Measurements from ENCODE around the gene TCEA2. TPM values are rescaled to one million over a fixed set of nuclear protein-coding genes. Genes with fewer than 3 reads are reported as not detected.

Gene TCEA2
- total and polyA plus RNA-seq, 7 donors = 2.1 to 50.5 (median 41.7) TPM

DNA sequence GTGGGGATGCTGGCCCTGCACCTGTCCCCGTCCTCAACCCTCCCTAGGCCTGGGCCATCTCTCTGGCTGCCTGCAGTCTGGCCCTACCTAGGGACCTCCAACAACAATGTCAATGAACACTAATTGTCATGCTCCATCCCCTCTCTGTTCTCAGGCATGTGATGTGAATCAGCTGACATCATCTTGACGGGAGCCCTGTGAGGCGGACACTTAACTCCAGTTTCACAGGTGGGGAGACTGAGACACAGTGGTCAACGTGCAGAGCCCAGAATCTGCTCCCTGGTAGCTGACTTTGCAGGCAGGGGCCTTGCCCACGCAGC lies 762 bp upstream of the TCEA2 start:
- no peaks in the 10 kb centered on the region for H3K9me3 ChIP-seq
- no peaks in the 10 kb centered on the region for H3K36me3 ChIP-seq
- intact Hi-C loops (cut with DNase I) = no loop called here
- H3K4me3 ChIP-seq = peak overlapping the region; percentile 72 to 95 (median 89)
- no peak for TF ChIP-seq POLR2A (IDR thresholded peaks at IDR 0.05)
- TF ChIP-seq EP300 (IDR thresholded peaks at IDR 0.05) = no peak
- TF ChIP-seq POLR2AphosphoS5 (IDR thresholded peaks at IDR 0.05) = no peak
- no peak for TF ChIP-seq CTCF (IDR thresholded peaks at IDR 0.05)
- WGBS, 2 donors = 66 to 74% methylated on average over 5 of the region's 5 CpGs
- H3K27ac ChIP-seq = peak overlapping the region; percentile 77 to 91 (median 88)
- DNase-seq = no peak
- H3K4me1 ChIP-seq = peaks cover 0 to 36% (median 25%) of the 10 kb centered on the region in 4 donors
- no peaks in the 10 kb centered on the region for H3K27me3 ChIP-seq

GRCh38 chr20:64063389-64064144 lies 569 bp downstream of the TCEA2 start:
- H3K27ac ChIP-seq = peak overlapping the region; percentile 77 to 91 (median 88)
- TF ChIP-seq POLR2AphosphoS5 (IDR thresholded peaks at IDR 0.05) (no peak), EP300 (IDR thresholded peaks at IDR 0.05) (no peak), POLR2A (IDR thresholded peaks at IDR 0.05) (no peak), CTCF (IDR thresholded peaks at IDR 0.05) (no peak)
- no peak for DNase-seq

DNA sequence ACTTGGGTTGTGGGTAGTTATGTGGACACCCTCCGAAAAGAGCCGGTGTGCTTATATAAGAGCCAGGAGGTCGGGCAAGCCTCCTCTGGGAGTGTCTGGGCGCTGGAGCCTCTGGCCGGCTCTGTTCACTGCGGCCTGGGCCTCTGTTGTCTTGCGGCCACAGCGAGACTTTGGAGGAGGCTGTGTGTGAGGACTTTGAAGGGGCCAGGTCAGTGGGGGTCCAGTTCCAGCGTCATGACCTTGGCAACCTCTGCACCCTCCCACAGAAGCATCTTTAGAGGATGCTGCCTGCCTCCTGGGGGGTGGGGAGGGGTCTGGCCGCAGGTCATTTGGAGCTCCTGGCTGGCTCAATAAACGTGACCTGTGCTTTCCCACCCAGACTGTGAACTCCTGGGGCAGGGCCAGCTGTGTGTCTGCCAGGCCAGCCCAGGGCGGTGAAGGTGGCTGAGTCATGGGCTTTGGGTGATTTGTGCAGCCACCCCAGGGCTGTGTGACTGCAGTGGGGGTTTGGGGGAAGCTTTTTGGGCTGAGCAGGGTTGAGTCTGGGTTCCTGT lies 1.2 kb downstream of the TCEA2 start:
- 60 to 69% methylated on average over 12 of the region's 12 CpGs for WGBS, 2 donors
- peak overlapping the region; percentile 77 to 91 (median 88) for H3K27ac ChIP-seq
- peak overlapping the region; percentile 72 to 95 (median 89) for H3K4me3 ChIP-seq
- no peak for DNase-seq
- intact Hi-C loops (cut with DNase I) = no loop called here
- H3K27me3 ChIP-seq = no peaks in the 10 kb centered on the region
- TF ChIP-seq EP300 (IDR thresholded peaks at IDR 0.05) = no peak
- no peak for TF ChIP-seq CTCF (IDR thresholded peaks at IDR 0.05)
- TF ChIP-seq POLR2AphosphoS5 (IDR thresholded peaks at IDR 0.05) = no peak
- TF ChIP-seq POLR2A (IDR thresholded peaks at IDR 0.05) = no peak
- H3K4me1 ChIP-seq = peaks cover 0 to 29% (median 25%) of the 10 kb centered on the region in 4 donors
- no peaks in the 10 kb centered on the region for H3K9me3 ChIP-seq
- no peaks in the 10 kb centered on the region for H3K36me3 ChIP-seq

More at GRCh38 chr20:64063389-64064144, 569 bp downstream of the TCEA2 start:
- Histone ChIP-seq H3K27me3 (no peaks in the 10 kb centered on the region), H3K36me3 (no peaks in the 10 kb centered on the region), H3K4me1 (peaks cover 0 to 29% (median 25%) of the 10 kb centered on the region in 4 donors), H3K9me3 (no peaks in the 10 kb centered on the region), H3K4me3 (peak overlapping the region; percentile 72 to 95 (median 89))
- 5% methylated on average over 51 of the region's 51 CpGs for WGBS, 2 donors
- intact Hi-C loops (cut with DNase I) = loop anchor here (1.0 kb wide), 1 partner anchor 82 kb away; the partner anchor contains the start of gene PRPF6

- intact Hi-C loops (cut with DNase I) = no loop called here
- Histone ChIP-seq H3K27ac (no peak overlapping the region), H3K4me3 (no peak overlapping the region), H3K9me3 (no peaks in the 10 kb centered on the region), H3K27me3 (no peaks in the 10 kb centered on the region), H3K36me3 (peaks cover 0 to 4% (median 0%) of the 10 kb centered on the region in 4 donors), H3K4me1 (peaks cover 0 to 29% (median 25%) of the 10 kb centered on the region in 4 donors)
- WGBS, 2 donors = 36 to 47% methylated on average over 27 of the region's 27 CpGs
- TF ChIP-seq EP300 (IDR thresholded peaks at IDR 0.05) = no peak
- no peak for TF ChIP-seq POLR2AphosphoS5 (IDR thresholded peaks at IDR 0.05)
- no peak for TF ChIP-seq CTCF (IDR thresholded peaks at IDR 0.05)
- TF ChIP-seq POLR2A (IDR thresholded peaks at IDR 0.05) = no peak
- DNase-seq = no peak
Observed at GRCh38 chr20:64065062-64065973, 2.3 kb downstream of the TCEA2 start.

All from sigmoid colon (tissue), 7 donors.